Trophoblast cell (in vitro differentiated cells and primary cell): ENCODE results near the gene MYADML2.

Experiments
- DNase-seq, 2 donors: peaks; one replicate each; pipeline ENCODE4 v3.0.0-alpha.2; 2016
- H2AFZ ChIP-seq: 2 replicates; pipeline ENCODE4 v1.6.1; 2013; ENCODE audit warnings: low read length, moderate library complexity, mild to moderate bottlenecking; ENCODE audit not compliant: insufficient read depth, poor library complexity
- H2AK5ac ChIP-seq: 2 replicates; pipeline ENCODE4 v1.6.1; 2013; ENCODE audit warnings: mild to moderate bottlenecking, low read length
- H2BK120ac ChIP-seq: 2 replicates; pipeline ENCODE4 v1.6.1; 2013; ENCODE audit warnings: low read length, mild to moderate bottlenecking, moderate library complexity; ENCODE audit not compliant: insufficient read depth, poor library complexity
- H2BK12ac ChIP-seq: 2 replicates; pipeline ENCODE4 v1.6.1; 2013; ENCODE audit warnings: mild to moderate bottlenecking, low read length, moderate library complexity
- H2BK5ac ChIP-seq: 2 replicates; pipeline ENCODE4 v1.6.1; 2013; ENCODE audit warnings: low read length, low read depth, moderate library complexity, mild to moderate bottlenecking; ENCODE audit not compliant: poor library complexity
- H3K14ac ChIP-seq: 2 replicates; pipeline ENCODE4 v1.6.1; 2013; ENCODE audit warnings: mild to moderate bottlenecking, low read length
- H3K18ac ChIP-seq: 2 replicates; pipeline ENCODE4 v1.6.1; 2013; ENCODE audit warnings: mild to moderate bottlenecking, low read length
- H3K23ac ChIP-seq: 2 replicates; pipeline ENCODE4 v1.6.1; 2013; ENCODE audit warnings: low read length
- H3K27ac ChIP-seq: 2 replicates; pipeline ENCODE4 v1.5.1; 2013; ENCODE audit warnings: low read depth, mild to moderate bottlenecking, inconsistent platforms, low read length, moderate library complexity
- H3K27me3 ChIP-seq: 2 replicates; pipeline ENCODE4 v1.6.1; 2013; ENCODE audit warnings: inconsistent platforms, mild to moderate bottlenecking, low read length, moderate library complexity; ENCODE audit not compliant: insufficient read depth
- H3K36me3 ChIP-seq, 2 experiments: 1 replicate in 1 of 2; 2 replicates in 1 of 2; pipeline ENCODE4 v1.6.1; 2013; ENCODE audit warnings: low read length in 2 of 2, mild to moderate bottlenecking in 2 of 2, moderate library complexity in 1 of 2; ENCODE audit not compliant: insufficient read depth in 2 of 2, control insufficient read depth in 1 of 2
- H3K4ac ChIP-seq: 2 replicates; pipeline ENCODE4 v1.6.1; 2013; ENCODE audit warnings: low read depth, mild to moderate bottlenecking, low read length, moderate library complexity
- H3K4me1 ChIP-seq, 2 experiments: 1 replicate in 1 of 2; 2 replicates in 1 of 2; pipeline ENCODE4 v1.6.1; 2013; ENCODE audit warnings: low read length in 2 of 2, mild to moderate bottlenecking in 2 of 2, moderate library complexity in 1 of 2; ENCODE audit not compliant: insufficient read depth in 2 of 2, control insufficient read depth in 1 of 2
- H3K4me2 ChIP-seq: 2 replicates; pipeline ENCODE4 v1.6.1; 2013; ENCODE audit warnings: inconsistent platforms, mild to moderate bottlenecking, low read length, moderate library complexity
- H3K4me3 ChIP-seq: 2 replicates; pipeline ENCODE4 v1.5.1; 2013; ENCODE audit warnings: mild to moderate bottlenecking, low read depth, low read length, inconsistent platforms
- H3K79me1 ChIP-seq: one replicate; pipeline ENCODE4 v1.6.1; 2013; ENCODE audit warnings: low read length
- H3K79me2 ChIP-seq: 2 replicates; pipeline ENCODE4 v1.6.1; 2013; ENCODE audit warnings: low read length, mild to moderate bottlenecking; ENCODE audit not compliant: control insufficient read depth, insufficient read depth, poor library complexity
- H3K9ac ChIP-seq: 2 replicates; pipeline ENCODE4 v1.6.1; 2013; ENCODE audit warnings: mild to moderate bottlenecking, low read length
- H3K9me3 ChIP-seq: 2 replicates; pipeline ENCODE4 v1.6.1; 2013; ENCODE audit warnings: low read depth, mild to moderate bottlenecking, control low read depth, inconsistent platforms, low read length; ENCODE audit not compliant: insufficient read depth
- H4K12ac ChIP-seq: 2 replicates; pipeline ENCODE4 v1.6.1; 2013; ENCODE audit warnings: low read depth, mild to moderate bottlenecking, low read length, moderate library complexity
- H4K8ac ChIP-seq: 2 replicates; pipeline ENCODE4 v1.6.1; 2013; ENCODE audit warnings: low read depth, mild to moderate bottlenecking, low read length, moderate library complexity
- H4K91ac ChIP-seq: one replicate; pipeline ENCODE4 v1.6.1; 2013; ENCODE audit warnings: low read depth, mild to moderate bottlenecking, low read length, moderate library complexity
- WGBS: extraction: QIAGEN DNeasy Blood & Tissue Kit; methylation state at CpG from one replicate; pipeline ENCODE4 v1.1.7; 2013; ENCODE audit warnings: missing lambda C conversion rate; ENCODE audit not compliant: insufficient read length, insufficient coverage; ENCODE audit errors: extremely low coverage; 5-methylcytosine and 5-hydroxymethylcytosine counted together

Gene MYADML2

GRCh38 chr17:81956607-81957589 lies 9.9 kb upstream of the MYADML2 start:
- Histone ChIP-seq H3K4ac (no peak overlapping the region), H2AFZ (no peak overlapping the region), H3K27me3 (peaks cover 26% of the 10 kb centered on the region), H4K12ac (no peak overlapping the region), H3K18ac (no peak overlapping the region), H2BK12ac (no peak overlapping the region), H3K79me1 (peaks cover 13% of the 10 kb centered on the region), H3K79me2 (peaks cover 3% of the 10 kb centered on the region), H3K4me2 (no peak overlapping the region), H2BK120ac (no peak overlapping the region), H3K36me3 (peaks cover 0 to 3% of the 10 kb centered on the region in 2 experiments), H2BK5ac (no peak overlapping the region), H3K4me1 (peaks cover 18 to 21% of the 10 kb centered on the region in 2 experiments), H2AK5ac (no peak overlapping the region), H3K9me3 (no peaks in the 10 kb centered on the region), H4K91ac (peak overlapping the region; percentile 7), H3K4me3 (no peak overlapping the region), H4K8ac (no peak overlapping the region), H3K27ac (no peak overlapping the region), H3K23ac (no peak overlapping the region), H3K14ac (no peak overlapping the region), H3K9ac (no peak overlapping the region)
- no peak for DNase-seq
- no CpG with 5 or more reads among the region's 45 CpGs for WGBS

DNA sequence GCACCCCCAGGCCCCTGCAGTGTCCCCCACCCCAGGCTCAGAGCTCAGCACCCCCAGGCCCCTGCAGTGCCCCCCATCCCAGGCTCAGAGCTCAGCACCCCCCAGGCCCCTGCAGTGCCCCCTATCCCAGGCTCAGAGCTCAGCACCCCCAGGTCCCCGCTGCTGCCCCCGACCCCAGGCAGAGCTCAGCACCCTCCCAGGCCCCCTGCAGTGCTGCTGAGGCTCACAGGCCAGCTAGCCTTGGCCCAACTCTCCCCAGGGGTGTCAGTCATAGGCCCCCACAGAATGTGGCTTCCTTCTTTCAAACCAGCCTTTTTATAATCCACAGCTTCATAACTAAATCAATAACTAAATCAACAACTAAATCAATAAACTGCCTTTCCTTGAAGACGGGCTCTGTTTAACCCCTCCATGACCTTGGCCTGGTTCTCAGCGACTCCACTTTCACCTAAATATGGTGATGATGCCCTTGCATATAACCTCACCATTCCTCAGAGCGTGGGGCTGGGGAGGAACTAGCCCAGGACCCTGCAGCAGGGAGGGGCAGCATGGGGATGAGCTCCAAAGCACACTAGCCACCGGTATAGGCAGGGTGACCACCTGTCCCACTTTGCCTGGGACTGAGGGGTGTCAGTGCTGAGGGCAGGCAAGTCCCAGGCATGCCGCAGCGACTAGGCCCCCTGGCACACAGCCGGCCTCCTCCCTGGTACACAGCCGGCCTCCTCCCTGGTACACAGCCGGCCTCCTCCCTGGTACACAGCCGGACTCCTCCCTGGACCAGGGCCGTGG lies 8.9 kb upstream of the MYADML2 start:
- peaks cover 13% of the 10 kb centered on the region for H3K79me1 ChIP-seq
- DNase-seq: no peak
- H2BK5ac ChIP-seq: no peak overlapping the region
- H4K91ac ChIP-seq: peak overlapping the region; percentile 7
- H3K27ac ChIP-seq: no peak overlapping the region
- H3K36me3 ChIP-seq: peaks cover 0 to 3% of the 10 kb centered on the region in 2 experiments
- H2BK12ac ChIP-seq: no peak overlapping the region
- no peak overlapping the region for H3K4me3 ChIP-seq
- H3K4me2 ChIP-seq: no peak overlapping the region
- H2AFZ ChIP-seq: no peak overlapping the region
- no CpG with 5 or more reads among the region's 13 CpGs for WGBS
- H3K18ac ChIP-seq: peak overlapping the region; percentile 1
- H3K9ac ChIP-seq: no peak overlapping the region
- H2AK5ac ChIP-seq: peak overlapping the region; percentile 3
- H4K12ac ChIP-seq: no peak overlapping the region
- no peak overlapping the region for H2BK120ac ChIP-seq
- H3K4me1 ChIP-seq: peaks cover 18% of the 10 kb centered on the region in 2 experiments
- H3K23ac ChIP-seq: no peak overlapping the region
- peaks cover 18% of the 10 kb centered on the region for H3K27me3 ChIP-seq
- no peak overlapping the region for H4K8ac ChIP-seq
- H3K9me3 ChIP-seq: no peaks in the 10 kb centered on the region
- no peak overlapping the region for H3K14ac ChIP-seq
- H3K4ac ChIP-seq: no peak overlapping the region
- peaks cover 3% of the 10 kb centered on the region for H3K79me2 ChIP-seq

- no peak overlapping the region for H3K9ac ChIP-seq
- no peak overlapping the region for H2AK5ac ChIP-seq
- no peak overlapping the region for H4K8ac ChIP-seq
- no peak overlapping the region for H2BK5ac ChIP-seq
- H3K36me3 ChIP-seq: peaks cover 0 to 3% of the 10 kb centered on the region in 2 experiments
- peak; percentile 57 to 66 for DNase-seq
- H4K91ac ChIP-seq: no peak overlapping the region
- H3K4me1 ChIP-seq: peaks cover 14 to 17% of the 10 kb centered on the region in 2 experiments
- H2BK120ac ChIP-seq: no peak overlapping the region
- no peak overlapping the region for H3K27ac ChIP-seq
- H3K4me2 ChIP-seq: no peak overlapping the region
- H3K79me2 ChIP-seq: peaks cover 3% of the 10 kb centered on the region
- H3K79me1 ChIP-seq: peaks cover 8% of the 10 kb centered on the region
- no CpG with 5 or more reads among the region's 26 CpGs for WGBS
- H2BK12ac ChIP-seq: no peak overlapping the region
- no peak overlapping the region for H3K14ac ChIP-seq
- no peak overlapping the region for H3K18ac ChIP-seq
- no peak overlapping the region for H2AFZ ChIP-seq
- peaks cover 10% of the 10 kb centered on the region for H3K27me3 ChIP-seq
- H3K9me3 ChIP-seq: no peaks in the 10 kb centered on the region
- no peak overlapping the region for H3K23ac ChIP-seq
- H4K12ac ChIP-seq: no peak overlapping the region
- H3K4ac ChIP-seq: no peak overlapping the region
- no peak overlapping the region for H3K4me3 ChIP-seq
These were observed 8.1 kb upstream of the MYADML2 start for GRCh38 chr17:81955058-81955681.
